HEK293 (cell line): ENCODE results near the gene ABHD10.

ENCODE experiments used
- CTCF ChIP-seq: fragments of 450-650 bp; formaldehyde crosslinking; IDR thresholded peaks from 2 replicates; pipeline ENCODE4 v1.5.1; 2016; ENCODE audit warnings: missing biosample characterization, missing genetic modification characterization
- KLF17 ChIP-seq: fragments of 450-650 bp; formaldehyde crosslinking; IDR thresholded peaks from 2 replicates; pipeline ENCODE4 v1.5.1; 2016; ENCODE audit warnings: missing biosample characterization, missing genetic modification characterization
- ZFHX2 ChIP-seq: fragments of 450-650 bp; formaldehyde crosslinking; conservative IDR thresholded peaks from 2 replicates; pipeline ENCODE4 v1.5.1; 2016; ENCODE audit warnings: missing biosample characterization, missing genetic modification characterization
- ZNF558 ChIP-seq: fragments of 450-650 bp; formaldehyde crosslinking; IDR thresholded peaks from 2 replicates; pipeline ENCODE4 v1.5.1; 2016; ENCODE audit warnings: missing biosample characterization, missing genetic modification characterization
- ZNF670 ChIP-seq: fragments of 450-650 bp; formaldehyde crosslinking; IDR thresholded peaks from 2 replicates; pipeline ENCODE4 v1.5.1; 2016; ENCODE audit warnings: missing biosample characterization, missing genetic modification characterization, low read depth

GRCh38 chr3:111952086-111952485 is 26.7 kb upstream of the ABHD10 start:
- no peak for TF ChIP-seq CTCF (tag by site-specific recombination)
- no peak for TF ChIP-seq KLF17 (tag by site-specific recombination)
- TF ChIP-seq ZFHX2 (tag by site-specific recombination): no peak
- TF ChIP-seq ZNF558 (tag by site-specific recombination): no peak
- TF ChIP-seq ZNF670 (tag by site-specific recombination): no peak
